22Rv1 (cell line): ENCODE measurements around the gene IGBP1.

Source experiments
- CTCF ChIP-seq: fragments of 450-650 bp; IDR thresholded peaks from 2 replicates; pipeline ENCODE4 v1.5.1; 2017; ENCODE audit warnings: mild to moderate bottlenecking
- ZFX ChIP-seq: fragments of 450-650 bp; IDR thresholded peaks from 2 replicates; pipeline ENCODE4 v1.6.1; 2017; ENCODE audit warnings: antibody characterized with exemption, borderline replicate concordance

GRCh38 chrX:70174754-70175153 lies 41.5 kb downstream of the IGBP1 start:
- TF ChIP-seq CTCF = no peak
- no peak for TF ChIP-seq ZFX
